CMK (cell line): ENCODE results near the gene KLHL28.
A peak's percentile ranks its signal among the peaks of the same experiment; 100 is the strongest.

Experiments
- DNase-seq: peaks from one replicate; pipeline ENCODE4 v3.0.0-alpha.2; 2010; ENCODE audit warnings: low read depth

The KLHL28 gene

GRCh38 chr14:44960146-44960545, 1.6 kb downstream of the KLHL28 start:
- no peak for DNase-seq

- DNase-seq, result no peak
Measured at GRCh38 chr14:44959538-44959937, 2.2 kb downstream of the KLHL28 start.

- no peak for DNase-seq
Measured at GRCh38 chr14:44956866-44957265, 4.9 kb downstream of the KLHL28 start.

GRCh38 chr14:44955528-44955927, 6.2 kb downstream of the KLHL28 start:
- DNase-seq, result no peak

GRCh38 chr14:44954750-44955149, 7.0 kb downstream of the KLHL28 start:
- DNase-seq, result no peak

GRCh38 chr14:44952391-44953110, 9.2 kb downstream of the KLHL28 start:
- DNase-seq, result no peak

GRCh38 chr14:44951051-44951450, 10.7 kb downstream of the KLHL28 start:
- DNase-seq, result no peak

GRCh38 chr14:44945264-44945663, 16.5 kb downstream of the KLHL28 start:
- DNase-seq, result no peak

GRCh38 chr14:44944107-44944506, 17.6 kb downstream of the KLHL28 start:
- no peak for DNase-seq

- no peak for DNase-seq
Measured at GRCh38 chr14:44942436-44942835, 19.3 kb downstream of the KLHL28 start.

GRCh38 chr14:44941591-44941990, 20.2 kb downstream of the KLHL28 start:
- no peak for DNase-seq

GRCh38 chr14:44940944-44941343, 20.8 kb downstream of the KLHL28 start:
- DNase-seq, result no peak

GRCh38 chr14:44940211-44940610, 21.5 kb downstream of the KLHL28 start:
- DNase-seq, result no peak

GRCh38 chr14:44937547-44937946, 24.2 kb downstream of the KLHL28 start:
- DNase-seq, result no peak

- DNase-seq, result no peak
Measured at GRCh38 chr14:44935155-44935554, 26.6 kb downstream of the KLHL28 start.

GRCh38 chr14:44928793-44929192, 33.0 kb downstream of the KLHL28 start:
- no peak for DNase-seq

- peak; percentile 52 for DNase-seq
Measured at GRCh38 chr14:44914849-44915248, 46.9 kb downstream of the KLHL28 start.

- DNase-seq, result no peak
Measured at GRCh38 chr14:44912041-44912869, 49.5 kb downstream of the KLHL28 start.

- DNase-seq, result no peak
Measured at GRCh38 chr14:44910821-44911220, 50.9 kb downstream of the KLHL28 start.

GRCh38 chr14:44901696-44902095, 60.1 kb downstream of the KLHL28 start:
- no peak for DNase-seq

GRCh38 chr14:44898551-44898950, 63.2 kb downstream of the KLHL28 start:
- DNase-seq, result no peak

- no peak for DNase-seq
Measured at GRCh38 chr14:44897845-44898151, 63.9 kb downstream of the KLHL28 start.

- DNase-seq, result peak; percentile 84
Measured at GRCh38 chr14:44897041-44897844, 64.5 kb downstream of the KLHL28 start.
